GM18858 (cell line): ENCODE measurements around the gene SAPCD2.
A peak's percentile ranks its signal among the peaks of the same experiment; 100 is the strongest.
"Not testable (repeated sequence)": the region's sequence is repeated elsewhere in the genome, so short reads cannot be mapped to it uniquely, and the experiment has no call there.

Source experiments
- ATAC-seq: cut with Tn5 transposase; IDR thresholded peaks from one replicate; pipeline ENCODE4 v1.9.1; 2021; ENCODE audit not compliant: unreplicated experiment

The SAPCD2 gene, protein sequence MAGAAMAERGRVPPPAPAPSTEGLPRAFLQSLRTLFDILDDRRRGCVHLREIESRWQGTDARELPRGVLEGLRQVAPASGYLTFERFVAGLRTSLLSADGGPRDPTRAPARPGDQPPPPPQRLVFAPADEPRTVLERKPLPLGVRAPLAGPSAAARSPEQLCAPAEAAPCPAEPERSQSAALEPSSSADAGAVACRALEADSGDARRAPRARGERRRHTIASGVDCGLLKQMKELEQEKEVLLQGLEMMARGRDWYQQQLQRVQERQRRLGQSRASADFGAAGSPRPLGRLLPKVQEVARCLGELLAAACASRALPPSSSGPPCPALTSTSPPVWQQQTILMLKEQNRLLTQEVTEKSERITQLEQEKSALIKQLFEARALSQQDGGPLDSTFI

DNA sequence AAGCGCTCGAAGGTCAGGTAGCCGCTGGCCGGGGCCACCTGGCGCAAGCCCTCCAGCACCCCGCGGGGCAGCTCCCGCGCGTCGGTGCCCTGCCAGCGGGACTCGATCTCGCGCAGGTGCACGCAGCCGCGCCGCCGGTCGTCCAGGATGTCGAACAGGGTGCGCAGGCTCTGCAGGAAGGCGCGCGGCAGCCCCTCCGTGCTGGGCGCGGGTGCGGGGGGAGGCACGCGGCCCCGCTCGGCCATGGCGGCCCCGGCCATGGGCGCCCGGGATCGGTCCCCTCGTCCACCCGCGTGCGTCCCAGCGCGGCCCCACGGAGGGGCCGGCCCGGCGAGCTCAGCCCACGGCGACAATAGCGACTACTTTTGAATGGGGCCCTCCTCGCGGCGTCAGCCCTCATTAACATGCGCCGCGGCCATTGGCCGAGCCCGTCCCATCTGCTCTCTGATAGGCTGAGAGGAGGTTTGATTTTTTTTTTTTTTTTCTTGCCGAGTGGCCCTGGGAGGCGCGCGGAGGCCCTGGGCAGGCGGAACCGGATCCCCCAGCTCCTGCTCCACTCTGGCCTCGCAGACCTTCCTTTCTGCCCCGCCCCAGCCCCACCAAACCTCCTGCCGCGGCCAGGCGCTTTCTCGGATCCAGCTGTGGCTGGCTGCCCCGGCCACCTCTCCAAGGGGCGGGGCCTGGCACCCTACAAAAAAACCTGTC lies at the start of gene SAPCD2:
Gene SAPCD2, minus strand, starts transcription at position 357 of the 705 bp plus-strand sequence. Its CDS starts 97 bp downstream, at position 260.
- ATAC-seq: no peak

DNA sequence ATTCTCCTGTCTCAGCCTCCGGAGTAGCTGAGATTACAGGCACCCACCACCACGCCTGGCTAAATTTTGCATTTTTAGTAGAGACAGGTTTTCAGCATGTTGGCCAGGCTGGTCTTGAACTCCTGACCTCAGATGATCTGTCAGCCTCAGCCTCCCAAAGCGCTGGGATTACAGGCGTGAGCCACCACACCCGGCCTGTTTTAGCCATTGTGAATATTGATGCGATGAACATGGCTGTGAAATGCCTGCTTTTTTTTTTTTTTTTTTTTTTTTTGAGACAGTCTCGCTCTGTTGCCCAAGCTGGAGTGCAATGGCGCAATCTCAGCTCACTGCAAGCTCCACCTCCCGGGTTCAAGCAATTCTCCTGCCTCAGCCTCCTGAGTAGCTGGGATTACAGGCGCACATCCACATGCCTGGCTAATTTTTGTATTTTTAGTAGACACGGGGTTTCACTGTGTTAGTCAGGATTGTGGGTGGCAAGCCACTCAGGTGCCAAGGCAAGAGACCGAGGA lies 47.8 kb upstream of the SAPCD2 start:
- ATAC-seq: not testable (repeated sequence)

DNA sequence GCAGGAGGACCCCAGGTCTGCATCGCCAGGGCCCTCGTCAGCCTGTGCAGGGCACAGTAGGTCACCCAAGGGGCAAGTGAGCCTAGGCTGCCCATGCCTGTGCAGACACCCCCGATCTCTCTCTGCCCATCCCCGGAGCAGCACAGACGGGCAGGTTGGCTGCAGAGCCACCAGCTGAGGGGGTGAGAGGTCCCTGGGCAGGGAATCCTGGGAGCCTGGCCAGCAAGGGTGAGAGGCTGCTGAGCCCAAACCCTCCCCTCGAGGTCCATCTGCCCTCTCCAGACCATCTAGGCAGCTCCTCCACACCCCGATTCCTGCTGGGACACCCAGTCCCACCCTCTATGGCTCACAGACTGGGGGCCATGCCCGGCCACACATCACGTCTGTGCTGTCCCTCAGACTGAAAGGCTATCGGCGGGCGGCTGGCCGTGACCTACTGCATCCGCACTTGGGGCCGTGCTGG lies 46.9 kb upstream of the SAPCD2 start:
- ATAC-seq: no peak

DNA sequence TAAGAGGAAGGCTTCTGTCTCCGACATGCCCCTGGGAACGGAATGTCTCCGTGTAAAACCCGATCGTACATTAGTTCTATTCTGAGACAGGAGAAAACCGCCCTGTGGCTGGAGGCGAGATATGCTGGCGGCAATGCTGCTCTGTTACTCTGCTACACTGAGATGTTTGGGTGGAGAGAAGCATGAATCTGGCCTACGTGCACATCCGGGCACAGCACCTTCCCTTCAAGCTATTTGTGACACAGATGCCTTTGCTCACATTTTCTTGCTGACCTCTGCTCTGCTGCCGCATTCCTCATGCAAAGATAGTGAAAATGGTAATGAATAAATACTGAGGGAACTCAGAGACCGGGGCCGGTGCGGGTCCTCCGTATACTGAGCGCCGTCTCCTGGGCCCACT lies 46.4 kb upstream of the SAPCD2 start:
- no peak for ATAC-seq

DNA sequence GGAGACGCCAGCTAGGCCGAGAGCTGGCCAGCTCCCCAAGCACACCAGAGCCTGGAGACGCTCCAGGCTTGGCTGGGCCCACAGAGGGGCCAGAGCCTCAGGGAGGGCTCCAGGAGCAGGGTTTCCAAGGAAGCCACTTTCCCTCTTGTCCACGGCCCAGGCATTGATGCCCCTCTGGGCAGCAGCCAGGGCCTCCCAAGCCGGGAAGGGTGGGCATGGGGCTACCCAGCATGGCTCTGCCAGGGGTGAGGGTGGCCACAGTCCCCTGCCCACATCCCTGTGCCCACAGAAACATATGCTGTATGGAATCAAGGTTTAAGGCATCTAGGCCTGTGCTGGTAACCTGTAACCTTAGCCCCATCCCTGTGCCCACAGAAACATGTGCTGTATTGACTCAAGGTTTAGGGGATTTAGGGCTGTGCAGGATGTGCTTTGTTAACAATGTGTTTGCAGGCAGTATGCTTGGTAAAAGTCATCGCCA lies 45.7 kb upstream of the SAPCD2 start:
- no peak for ATAC-seq

DNA sequence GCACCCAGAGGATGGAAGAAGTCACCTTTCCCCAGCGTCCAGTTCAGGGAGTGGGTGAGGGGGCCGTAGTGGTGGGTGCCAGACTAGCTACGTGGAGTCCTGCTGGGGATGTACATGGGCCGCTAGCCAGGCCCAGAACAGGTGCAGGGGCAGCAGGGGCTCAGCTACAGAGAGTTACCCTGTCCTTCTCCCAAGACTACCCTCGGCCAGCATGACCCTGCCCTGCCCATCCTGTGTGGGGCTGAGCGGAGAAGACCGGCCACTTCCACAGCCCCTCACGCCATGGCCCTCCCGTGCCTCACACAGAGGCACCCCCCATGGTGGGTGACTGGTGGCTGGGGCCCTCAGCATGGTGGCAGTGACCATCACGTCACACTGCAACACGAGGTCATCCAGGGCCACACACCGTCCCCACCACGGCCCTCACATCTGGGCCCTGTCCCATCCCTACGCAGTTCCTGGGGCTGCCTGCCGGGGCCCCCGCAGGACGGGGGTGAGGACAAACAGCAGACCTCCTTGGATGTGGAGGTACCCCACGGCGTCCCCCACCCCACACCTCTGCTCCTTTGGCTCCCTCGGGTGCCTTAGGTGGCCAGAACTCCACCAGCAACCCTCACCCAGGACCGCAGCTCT lies 45.2 kb upstream of the SAPCD2 start:
- ATAC-seq: no peak

DNA sequence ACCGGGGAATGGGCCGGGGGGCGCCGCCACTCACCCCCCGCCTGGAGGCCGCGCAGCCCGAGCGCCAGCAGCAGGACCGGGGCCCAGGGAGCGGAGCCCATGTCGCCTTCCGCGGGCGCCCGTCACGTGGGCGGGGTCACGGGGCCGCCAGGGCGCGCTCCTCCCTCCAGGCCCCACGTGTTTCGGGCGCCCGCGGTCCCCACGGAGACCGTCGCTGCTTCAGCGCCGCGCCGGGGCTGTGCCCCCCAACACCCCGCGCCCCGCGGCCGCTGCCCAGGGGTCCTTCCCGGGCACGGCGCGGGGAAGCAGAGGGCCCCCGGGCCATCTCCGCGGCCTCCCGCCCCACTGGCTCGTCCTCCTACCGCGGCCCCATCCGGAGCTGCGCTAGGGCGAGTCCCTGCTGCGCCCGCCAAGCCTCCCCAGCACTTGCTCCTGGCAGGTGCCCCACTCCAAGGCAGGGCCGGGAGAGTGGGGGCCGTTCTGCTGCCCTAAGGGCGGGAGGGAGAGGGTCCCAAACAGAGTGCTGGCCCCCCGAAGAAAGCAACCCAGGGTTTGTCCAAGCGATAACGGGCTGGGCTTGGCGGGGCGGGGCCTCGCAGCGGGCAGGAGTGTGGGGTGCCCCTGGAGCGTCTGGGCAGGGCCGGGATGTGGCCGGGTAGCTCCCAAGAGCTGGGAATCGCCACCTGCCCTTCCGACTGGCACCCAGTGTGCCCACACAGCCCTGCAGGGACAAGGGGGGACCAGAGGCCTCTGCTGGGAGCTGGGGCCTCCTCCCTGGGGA lies 44.4 kb upstream of the SAPCD2 start, which contains the start of gene DPP7:
Gene DPP7, minus strand, starts transcription at position 121 of the 781 bp plus-strand sequence. Its CDS starts 20 bp downstream, at position 101.
- peak; percentile 58 for ATAC-seq

DNA sequence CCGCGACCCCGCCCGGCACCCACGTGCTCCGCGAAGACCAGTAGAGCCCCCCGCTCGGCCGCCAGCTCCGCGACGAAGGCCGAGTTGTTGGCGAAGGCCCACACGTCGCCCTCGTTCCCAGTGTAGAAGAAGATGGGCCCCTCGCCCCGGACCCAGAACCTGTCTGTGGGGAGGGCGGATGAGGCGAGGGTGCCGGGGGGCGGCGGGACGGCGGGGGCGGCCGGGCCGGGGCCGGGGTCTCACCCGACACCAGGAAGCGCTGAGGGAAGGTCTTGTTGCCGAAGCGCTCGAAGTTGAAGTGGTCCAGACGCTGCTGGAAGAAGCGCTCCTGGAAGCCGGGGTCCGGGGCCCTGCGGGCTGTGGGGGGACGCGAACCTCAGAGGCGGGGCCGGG lies 43.9 kb upstream of the SAPCD2 start:
- ATAC-seq: no peak

DNA sequence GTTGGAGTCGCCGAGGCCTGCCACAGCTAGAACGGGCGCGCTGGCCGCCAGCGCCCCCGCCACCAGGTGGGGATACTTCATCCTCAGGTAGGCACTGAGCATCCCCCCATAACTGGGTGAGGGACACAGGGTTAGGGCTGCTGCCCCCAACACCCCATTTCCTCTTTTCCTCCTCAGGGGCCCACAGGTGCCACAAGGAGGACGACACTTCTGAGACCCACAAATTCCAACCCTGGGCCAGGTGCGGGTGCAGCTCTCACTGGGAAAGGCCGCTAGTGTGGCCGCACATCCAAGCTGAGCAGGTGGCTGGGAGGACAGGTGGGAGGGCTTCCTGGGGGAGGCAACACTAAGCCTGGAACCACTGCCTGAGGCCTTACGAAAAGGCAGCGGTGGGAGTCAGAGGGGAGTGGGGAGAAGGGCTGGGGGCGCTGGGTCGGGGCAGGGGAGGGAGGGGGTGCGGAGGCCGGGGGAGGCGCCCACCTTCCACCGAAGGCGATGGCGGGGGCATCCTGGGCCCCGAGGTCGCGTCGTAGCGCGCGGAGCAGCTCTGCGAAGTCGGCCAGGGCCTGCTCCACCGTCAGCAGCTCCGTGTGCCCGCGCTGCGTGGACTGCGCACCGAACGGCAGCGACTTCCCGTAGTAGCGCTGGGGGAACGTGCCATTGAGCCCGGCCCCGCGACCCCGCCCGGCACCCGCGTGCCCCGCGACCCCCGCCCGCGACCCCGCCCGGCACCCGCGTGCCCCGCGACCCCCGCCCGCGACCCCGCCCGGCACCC lies 43.2 kb upstream of the SAPCD2 start:
- ATAC-seq: no peak

DNA sequence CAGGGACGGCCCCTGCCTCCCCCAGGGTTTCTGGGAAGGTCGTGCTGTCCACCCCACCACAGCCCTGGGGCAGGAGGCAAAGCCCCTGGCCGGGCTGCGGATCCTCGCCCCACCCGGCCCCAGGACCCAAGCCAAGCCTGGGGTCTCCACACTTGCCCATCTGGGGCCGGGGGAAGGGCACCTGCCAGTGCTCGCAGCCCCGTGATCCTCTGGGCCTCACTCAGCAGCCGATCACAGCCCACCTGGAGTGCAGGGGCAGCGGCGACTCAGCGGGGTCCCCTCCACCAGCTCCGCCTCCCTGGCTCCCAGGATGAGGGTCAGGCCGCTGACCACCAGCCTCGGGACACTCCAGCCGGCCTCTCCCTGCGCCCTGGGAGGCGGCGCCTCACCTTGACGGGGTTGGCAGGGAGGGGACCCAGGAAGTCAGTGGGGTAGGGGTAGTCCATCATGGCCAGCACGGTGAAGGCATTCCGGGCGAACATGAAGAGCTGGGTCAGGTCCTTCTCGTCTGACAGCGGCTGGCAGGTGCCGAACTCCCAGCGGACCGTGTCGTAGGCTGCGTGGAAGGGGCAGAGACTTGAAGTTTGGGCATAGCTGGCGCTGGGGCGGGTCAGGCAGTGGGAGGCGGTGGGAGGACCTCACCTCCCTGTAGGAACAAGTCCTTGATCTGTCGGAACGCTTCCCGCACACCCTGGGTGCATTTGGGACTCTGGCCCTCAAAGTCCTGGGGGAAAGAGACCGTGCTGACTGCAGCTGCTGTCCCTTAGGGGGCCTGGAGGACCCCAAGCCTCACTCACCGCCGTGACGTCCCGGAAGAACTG lies 42.4 kb upstream of the SAPCD2 start:
- ATAC-seq: no peak

DNA sequence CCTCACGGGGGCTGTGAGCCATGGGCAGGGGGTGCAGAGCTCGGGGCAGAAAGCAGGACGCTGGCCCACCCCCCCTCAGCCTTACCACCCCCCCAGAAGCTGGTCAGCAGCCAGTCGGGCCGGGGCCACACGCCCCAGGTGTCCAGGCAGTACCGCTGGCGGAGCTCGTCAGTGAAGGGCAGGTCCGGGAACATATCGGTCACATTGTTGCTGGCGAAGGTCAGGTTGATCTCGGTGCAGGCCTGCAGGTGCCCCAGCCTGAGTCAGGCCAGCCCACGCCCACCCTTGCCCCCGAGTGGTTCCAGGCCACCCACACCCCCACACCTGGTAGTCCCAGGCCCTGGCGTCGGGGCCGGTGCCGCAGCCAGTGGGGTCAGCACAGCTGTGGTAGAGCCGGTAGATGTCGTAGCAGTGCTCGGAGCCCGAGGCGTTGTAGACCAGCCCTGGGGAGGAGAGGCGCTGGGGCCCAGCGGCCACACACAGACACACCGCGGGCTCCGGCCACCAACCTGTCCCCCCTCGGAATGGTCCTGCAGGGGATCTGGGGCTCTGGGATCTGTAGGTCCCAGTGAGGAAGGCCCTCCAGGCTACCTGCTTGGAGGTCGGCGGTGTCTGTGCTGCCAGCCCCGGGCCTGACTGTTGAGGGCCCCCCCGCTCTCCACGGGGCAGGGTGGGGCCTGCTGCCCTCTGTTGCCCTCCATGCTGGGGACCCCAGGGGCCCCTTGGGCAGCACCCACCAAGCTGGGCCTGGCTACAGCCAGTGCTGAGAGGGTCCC lies 41.6 kb upstream of the SAPCD2 start:
- ATAC-seq: no peak

DNA sequence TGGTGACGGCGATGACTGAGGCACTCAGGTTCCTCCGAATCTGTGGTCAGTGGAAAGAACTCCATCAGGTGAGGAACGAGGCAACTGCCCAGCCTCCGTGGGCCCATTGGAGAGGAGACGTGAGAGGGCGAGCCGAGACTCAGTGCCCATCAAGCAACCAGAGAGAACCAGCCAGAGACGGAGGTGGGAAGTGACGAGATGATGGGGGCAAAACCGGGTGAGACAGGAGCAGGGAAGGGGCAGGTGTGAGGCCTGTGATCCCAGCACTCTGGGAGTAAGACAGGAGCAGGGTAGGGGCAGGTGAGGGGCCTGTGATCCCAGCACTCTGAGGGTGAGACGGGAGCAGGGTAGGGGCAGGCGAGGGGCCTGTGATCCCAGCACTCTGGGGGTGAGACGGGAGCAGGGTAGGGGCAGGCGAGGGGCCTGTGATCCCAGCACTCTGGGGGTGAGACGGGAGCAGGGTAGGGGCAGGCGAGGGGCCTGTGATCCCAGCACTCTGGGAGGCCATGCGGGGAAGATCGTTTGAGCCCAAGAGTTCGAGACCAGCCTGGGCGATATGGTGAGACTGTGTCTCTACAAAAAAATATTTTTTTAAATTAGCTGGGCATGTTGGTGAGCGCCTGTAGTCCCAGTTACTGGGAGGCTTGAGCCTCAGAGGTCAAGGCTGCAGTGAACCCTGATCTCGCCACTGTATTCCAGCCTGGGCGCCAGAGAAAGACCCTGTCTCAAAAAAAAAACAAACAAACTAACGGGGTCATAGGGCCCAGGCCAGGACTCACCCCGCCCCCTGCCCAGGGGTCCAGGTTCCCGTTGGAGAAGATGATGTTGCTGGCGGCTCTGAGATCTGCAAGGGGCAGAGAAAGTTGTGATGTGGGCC lies 40.8 kb upstream of the SAPCD2 start:
- no peak for ATAC-seq

DNA sequence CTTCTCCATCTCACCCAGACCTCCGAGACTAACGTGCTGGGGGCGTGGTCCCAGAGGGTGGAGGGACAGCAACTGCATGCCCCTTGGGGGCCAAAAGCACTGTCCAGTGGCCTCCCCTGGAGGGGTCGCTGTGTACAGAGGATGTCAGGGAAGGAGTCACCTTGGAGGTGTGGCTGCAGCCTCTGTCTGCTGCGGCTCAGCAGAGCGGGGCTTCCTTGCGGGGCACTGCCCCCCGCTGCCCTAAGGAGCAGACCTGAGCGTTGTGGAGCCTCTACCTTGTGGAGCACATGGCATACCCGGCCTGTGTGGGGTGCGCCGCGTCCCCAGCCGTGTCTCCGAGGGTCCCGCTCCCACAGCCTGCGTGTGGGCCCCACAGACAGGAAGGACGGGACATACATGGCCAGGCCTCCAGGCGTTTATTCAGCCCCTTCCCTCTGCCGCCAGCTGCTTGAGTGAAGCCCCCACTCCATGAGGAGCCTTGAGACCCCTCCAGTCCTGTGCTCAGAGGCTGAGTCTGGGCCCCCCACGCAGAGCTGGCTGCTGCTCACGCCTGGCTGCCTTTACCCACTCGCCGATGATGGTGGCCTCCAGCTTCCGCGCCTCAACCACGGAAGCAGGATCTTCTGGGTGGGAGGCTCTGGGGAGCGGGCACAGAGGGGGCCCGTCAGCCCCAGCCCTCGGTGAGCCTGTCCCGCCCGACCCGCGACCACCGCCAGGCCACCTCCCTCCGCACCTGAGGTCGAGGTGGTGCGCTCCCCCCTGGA lies 40.0 kb upstream of the SAPCD2 start:
- ATAC-seq: no peak

DNA sequence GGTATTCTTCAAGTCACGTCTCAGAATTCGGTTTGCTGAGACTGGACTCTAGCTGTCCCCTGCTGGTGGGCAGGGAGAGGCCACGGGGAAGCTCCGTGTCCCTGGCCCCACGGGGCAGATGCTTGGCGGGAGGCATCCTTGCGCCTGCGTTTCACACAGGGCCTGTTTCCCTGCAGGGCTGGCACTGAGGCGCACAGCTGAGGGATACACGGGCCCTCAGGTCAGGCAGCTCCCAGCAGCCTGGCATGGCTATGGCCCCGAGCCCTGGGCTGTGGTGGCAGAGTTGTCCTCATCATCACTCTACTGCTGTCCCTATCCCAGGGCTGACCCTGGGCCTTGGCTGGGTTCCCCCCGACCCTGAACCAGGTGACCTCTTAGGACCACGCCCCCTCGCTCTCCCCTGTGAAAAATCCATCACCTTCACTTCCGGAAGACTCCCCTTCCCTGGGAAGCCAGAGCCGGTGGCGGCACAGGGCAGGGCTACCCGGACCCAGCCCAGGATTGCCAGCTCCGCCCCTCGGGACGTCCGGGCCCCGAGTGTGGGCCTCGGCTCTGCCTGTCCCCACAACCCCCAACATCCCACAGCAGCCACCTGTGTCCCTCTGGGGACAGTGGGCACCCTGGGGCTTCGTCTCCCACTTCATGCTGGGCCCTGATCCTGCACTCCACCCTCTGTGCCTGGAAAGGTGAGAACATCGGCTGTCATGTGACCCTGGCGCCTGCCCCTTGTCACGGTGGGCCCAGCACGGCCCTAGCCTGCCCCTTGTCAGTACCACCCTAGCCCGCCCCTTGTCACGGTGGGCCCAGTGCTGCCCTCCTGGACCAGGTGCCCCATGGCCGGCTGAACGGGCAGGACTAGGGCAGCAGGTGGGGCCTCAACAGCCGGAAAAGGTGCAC lies 39.1 kb upstream of the SAPCD2 start:
- ATAC-seq: no peak

DNA sequence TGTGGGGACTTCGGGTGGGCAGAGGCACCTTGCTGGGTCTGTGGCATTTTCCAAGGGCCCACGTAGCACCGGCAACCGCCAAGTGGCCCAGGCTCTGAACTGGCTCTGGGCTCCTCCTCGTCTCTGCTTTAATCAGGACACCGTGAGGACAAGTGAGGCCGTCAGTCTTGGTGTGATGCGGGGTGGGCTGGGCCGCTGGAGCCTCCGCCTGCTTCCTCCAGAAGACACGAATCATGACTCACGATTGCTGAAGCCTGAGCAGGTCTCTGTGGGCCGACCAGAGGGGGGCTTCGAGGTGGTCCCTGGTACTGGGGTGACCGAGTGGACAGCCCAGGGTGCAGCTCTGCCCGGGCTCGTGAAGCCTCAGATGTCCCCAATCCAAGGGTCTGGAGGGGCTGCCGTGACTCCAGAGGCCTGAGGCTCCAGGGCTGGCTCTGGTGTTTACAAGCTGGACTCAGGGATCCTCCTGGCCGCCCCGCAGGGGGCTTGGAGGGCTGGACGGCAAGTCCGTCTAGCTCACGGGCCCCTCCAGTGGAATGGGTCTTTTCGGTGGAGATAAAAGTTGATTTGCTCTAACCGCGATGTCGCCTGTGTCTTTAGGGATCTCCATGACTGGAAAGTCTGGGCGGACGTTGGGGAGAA lies 38.4 kb upstream of the SAPCD2 start:
- ATAC-seq: no peak
